ENCODE results near the gene DUSP12.

DUSP12 gene

DNA sequence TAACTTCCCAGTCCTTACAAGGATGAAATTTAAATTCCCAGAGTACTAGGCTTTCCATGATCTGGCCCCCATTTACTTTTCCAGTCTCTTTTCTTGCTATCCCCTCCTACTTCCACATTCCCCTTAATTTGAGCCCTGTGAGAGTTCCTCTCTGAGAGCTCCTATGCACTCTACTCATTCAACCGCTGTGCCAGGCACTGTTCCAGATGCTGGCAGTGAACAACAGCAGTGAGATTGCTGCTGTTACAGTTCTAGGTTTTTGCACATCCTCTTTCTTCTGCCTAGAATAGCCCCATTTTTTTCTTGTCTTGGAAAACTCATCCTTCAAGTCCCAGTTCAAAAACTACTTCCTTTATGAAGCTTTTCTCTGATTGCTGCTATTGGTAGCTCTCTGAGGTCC, 35.4 kb downstream of the DUSP12 start:
- Histone ChIP-seq H3K79me1 (ENCODE audit: low read depth, low read length) (no peaks in the 10 kb centered on the region), H2AFZ (ENCODE audit: low read length) (no peak overlapping the region), H3K23ac (ENCODE audit: low read depth, low read length, poor library complexity) (no peak overlapping the region), H3K18ac (ENCODE audit: low read length) (no peak overlapping the region), H3K14ac (ENCODE audit: low read length) (no peak overlapping the region), H3K27me3 (ENCODE audit: control insufficient read depth in 3 of 3, insufficient read depth in 3 of 3, low read depth in 1 of 3, low read length in 3 of 3) (no peaks in the 10 kb centered on the region), H3K36me3 (replicated peaks in 1 of 2; ENCODE audit: control insufficient read depth in 2 of 2, insufficient read depth in 2 of 2, low read length in 2 of 2) (peaks cover 4 to 72% of the 10 kb centered on the region in 2 donors), H3K4ac (ENCODE audit: low read length) (no peak overlapping the region), H3K9ac (ENCODE audit: low read depth, low read length, poor library complexity) (no peak overlapping the region), H2AK5ac (ENCODE audit: low read depth, low read length) (no peak overlapping the region), H3K4me1 (ENCODE audit: control insufficient read depth in 2 of 2, insufficient read depth in 1 of 2, low read depth in 1 of 2, low read length in 2 of 2) (no peaks in the 10 kb centered on the region), H3K27ac (replicated peaks; ENCODE audit: low read length) (no peak overlapping the region), H4K91ac (ENCODE audit: low read depth, low read length, poor library complexity) (no peak overlapping the region), H3K9me3 (replicated peaks in 1 of 2; ENCODE audit: control insufficient read depth in 2 of 2, insufficient read depth in 1 of 2, low read depth in 1 of 2, low read length in 2 of 2) (no peaks in the 10 kb centered on the region), H2BK5ac (ENCODE audit: low read length) (no peak overlapping the region), H2BK12ac (ENCODE audit: low read length) (no peak overlapping the region), H4K8ac (ENCODE audit: low read depth, low read length) (no peak overlapping the region), H3K4me3 (ENCODE audit: low read length in 2 of 2) (no peak overlapping the region), H2BK15ac (ENCODE audit: low read length) (no peak overlapping the region), H3K4me2 (ENCODE audit: insufficient read depth, low read length, poor library complexity, severe bottlenecking) (no peak overlapping the region), H2BK120ac (ENCODE audit: low read depth, low read length) (no peak overlapping the region)
- DNase-seq (ENCODE audit: low spot score) = no peak
- no CpG with 5 or more reads among the region's 1 CpG for WGBS, 2 donors (ENCODE audit: extremely low coverage in 2 of 2, insufficient read length in 2 of 2, insufficient replicate concordance in 1 of 2)

DNA sequence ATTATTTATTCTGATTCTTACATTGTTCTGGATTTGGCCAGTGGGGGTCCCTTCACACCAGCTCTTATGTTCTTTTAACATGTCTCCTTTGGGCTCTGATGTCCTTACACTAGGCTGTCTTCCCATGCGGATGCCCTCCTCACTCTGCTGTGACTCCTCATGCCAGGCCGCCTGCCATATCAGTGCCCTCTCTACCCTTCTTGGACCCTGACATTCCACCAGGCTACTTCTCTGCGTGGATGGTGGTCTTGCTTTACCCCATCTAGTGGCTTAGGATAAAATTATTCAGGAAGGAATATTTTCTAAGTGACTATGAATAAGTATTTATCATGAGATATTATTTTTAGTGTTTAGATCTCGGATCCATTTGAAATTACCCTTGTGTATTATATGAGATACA, 37.8 kb downstream of the DUSP12 start:
- H2AFZ ChIP-seq (ENCODE audit: low read length) = no peak overlapping the region

DNA sequence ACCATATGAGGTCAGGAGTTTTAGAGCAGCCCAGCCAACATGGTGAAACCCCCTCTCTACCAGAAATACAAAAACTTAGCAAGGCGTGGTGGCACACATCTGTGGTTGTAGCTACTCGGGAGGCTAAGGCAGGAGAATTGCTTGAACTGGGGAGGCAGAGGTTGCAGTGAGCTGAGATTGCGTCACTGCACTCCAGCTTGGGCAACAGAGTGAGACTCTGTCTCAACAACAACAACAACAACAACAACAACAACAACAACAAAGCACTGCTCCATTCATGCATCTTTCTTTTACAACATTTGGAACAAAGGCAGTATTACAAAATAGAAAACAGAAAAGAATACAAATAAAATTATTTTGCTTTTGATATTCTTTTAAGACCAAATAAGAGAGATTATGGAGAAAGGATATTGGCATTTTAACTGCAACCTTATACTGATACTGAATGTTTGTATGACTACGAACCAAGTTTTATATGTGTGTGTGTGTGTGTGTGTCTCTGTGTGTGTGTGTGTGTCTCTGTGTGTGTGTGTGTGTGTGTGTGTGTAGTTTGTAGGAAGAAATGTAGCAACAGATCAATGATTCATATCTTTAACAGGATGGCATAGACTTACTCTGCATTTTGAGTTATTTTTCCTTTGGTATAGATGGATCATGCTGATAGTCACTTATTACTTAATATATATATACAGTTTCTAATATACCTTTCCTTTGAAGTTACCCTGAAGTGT, 41.2 kb downstream of the DUSP12 start:
- H2BK5ac ChIP-seq (ENCODE audit: low read length) = no peak overlapping the region
- no peak overlapping the region for H2BK12ac ChIP-seq (ENCODE audit: low read length)
- no peak for DNase-seq (ENCODE audit: low spot score)
- H2AFZ ChIP-seq (ENCODE audit: low read length) = no peak overlapping the region
- no CpG with 5 or more reads among the region's 4 CpGs for WGBS, 2 donors (ENCODE audit: extremely low coverage in 2 of 2, insufficient read length in 2 of 2, insufficient replicate concordance in 1 of 2)
- no peak overlapping the region for H2AK5ac ChIP-seq (ENCODE audit: low read depth, low read length)
- H3K18ac ChIP-seq (ENCODE audit: low read length) = no peak overlapping the region
- H3K27ac ChIP-seq (replicated peaks; ENCODE audit: low read length) = no peak overlapping the region
- no peak overlapping the region for H3K9ac ChIP-seq (ENCODE audit: low read depth, low read length, poor library complexity)
- peaks cover 2 to 78% of the 10 kb centered on the region in 2 donors for H3K36me3 ChIP-seq (replicated peaks in 1 of 2; ENCODE audit: control insufficient read depth in 2 of 2, insufficient read depth in 2 of 2, low read length in 2 of 2)
- H4K91ac ChIP-seq (ENCODE audit: low read depth, low read length, poor library complexity) = no peak overlapping the region
- no peak overlapping the region for H3K4me2 ChIP-seq (ENCODE audit: insufficient read depth, low read length, poor library complexity, severe bottlenecking)
- H3K4me1 ChIP-seq (ENCODE audit: control insufficient read depth in 2 of 2, insufficient read depth in 1 of 2, low read depth in 1 of 2, low read length in 2 of 2) = no peaks in the 10 kb centered on the region
- H3K9me3 ChIP-seq (replicated peaks in 1 of 2; ENCODE audit: control insufficient read depth in 2 of 2, insufficient read depth in 1 of 2, low read depth in 1 of 2, low read length in 2 of 2) = no peaks in the 10 kb centered on the region
- no peak overlapping the region for H3K14ac ChIP-seq (ENCODE audit: low read length)
- no peak overlapping the region for H4K8ac ChIP-seq (ENCODE audit: low read depth, low read length)
- H3K79me1 ChIP-seq (ENCODE audit: low read depth, low read length) = no peaks in the 10 kb centered on the region
- no peak overlapping the region for H3K4me3 ChIP-seq (ENCODE audit: low read length in 2 of 2)
- no peak overlapping the region for H2BK120ac ChIP-seq (ENCODE audit: low read depth, low read length)
- no peak overlapping the region for H3K4ac ChIP-seq (ENCODE audit: low read length)
- no peaks in the 10 kb centered on the region for H3K27me3 ChIP-seq (ENCODE audit: control insufficient read depth in 3 of 3, insufficient read depth in 3 of 3, low read depth in 1 of 3, low read length in 3 of 3)
- H2BK15ac ChIP-seq (ENCODE audit: low read length) = no peak overlapping the region
- no peak overlapping the region for H3K23ac ChIP-seq (ENCODE audit: low read depth, low read length, poor library complexity)

More for the DNA sequence above, 37.8 kb downstream of the DUSP12 start:
- no peaks in the 10 kb centered on the region for H3K9me3 ChIP-seq (replicated peaks in 1 of 2; ENCODE audit: control insufficient read depth in 2 of 2, insufficient read depth in 1 of 2, low read depth in 1 of 2, low read length in 2 of 2)
- no peak overlapping the region for H4K91ac ChIP-seq (ENCODE audit: low read depth, low read length, poor library complexity)
- no peak overlapping the region for H3K9ac ChIP-seq (ENCODE audit: low read depth, low read length, poor library complexity)
- H2BK12ac ChIP-seq (ENCODE audit: low read length) = no peak overlapping the region
- no peaks in the 10 kb centered on the region for H3K27me3 ChIP-seq (ENCODE audit: control insufficient read depth in 3 of 3, insufficient read depth in 3 of 3, low read depth in 1 of 3, low read length in 3 of 3)
- H3K27ac ChIP-seq (replicated peaks; ENCODE audit: low read length) = no peak overlapping the region
- no peak overlapping the region for H3K23ac ChIP-seq (ENCODE audit: low read depth, low read length, poor library complexity)
- H2BK120ac ChIP-seq (ENCODE audit: low read depth, low read length) = no peak overlapping the region
- no peak overlapping the region for H2BK5ac ChIP-seq (ENCODE audit: low read length)
- no peak overlapping the region for H2BK15ac ChIP-seq (ENCODE audit: low read length)
- H3K36me3 ChIP-seq (replicated peaks in 1 of 2; ENCODE audit: control insufficient read depth in 2 of 2, insufficient read depth in 2 of 2, low read length in 2 of 2) = peaks cover 2 to 78% of the 10 kb centered on the region in 2 donors
- H4K8ac ChIP-seq (ENCODE audit: low read depth, low read length) = no peak overlapping the region
- no peak overlapping the region for H2AK5ac ChIP-seq (ENCODE audit: low read depth, low read length)
- no peak overlapping the region for H3K4me3 ChIP-seq (ENCODE audit: low read length in 2 of 2)
- H3K4ac ChIP-seq (ENCODE audit: low read length) = no peak overlapping the region
- no peak for DNase-seq (ENCODE audit: low spot score)
- no peak overlapping the region for H3K18ac ChIP-seq (ENCODE audit: low read length)
- H3K79me1 ChIP-seq (ENCODE audit: low read depth, low read length) = no peaks in the 10 kb centered on the region
- H3K4me2 ChIP-seq (ENCODE audit: insufficient read depth, low read length, poor library complexity, severe bottlenecking) = no peak overlapping the region
- no CpG with 5 or more reads among the region's 4 CpGs for WGBS, 2 donors (ENCODE audit: extremely low coverage in 2 of 2, insufficient read length in 2 of 2, insufficient replicate concordance in 1 of 2)
- H3K4me1 ChIP-seq (ENCODE audit: control insufficient read depth in 2 of 2, insufficient read depth in 1 of 2, low read depth in 1 of 2, low read length in 2 of 2) = no peaks in the 10 kb centered on the region
- H3K14ac ChIP-seq (ENCODE audit: low read length) = no peak overlapping the region

DNA sequence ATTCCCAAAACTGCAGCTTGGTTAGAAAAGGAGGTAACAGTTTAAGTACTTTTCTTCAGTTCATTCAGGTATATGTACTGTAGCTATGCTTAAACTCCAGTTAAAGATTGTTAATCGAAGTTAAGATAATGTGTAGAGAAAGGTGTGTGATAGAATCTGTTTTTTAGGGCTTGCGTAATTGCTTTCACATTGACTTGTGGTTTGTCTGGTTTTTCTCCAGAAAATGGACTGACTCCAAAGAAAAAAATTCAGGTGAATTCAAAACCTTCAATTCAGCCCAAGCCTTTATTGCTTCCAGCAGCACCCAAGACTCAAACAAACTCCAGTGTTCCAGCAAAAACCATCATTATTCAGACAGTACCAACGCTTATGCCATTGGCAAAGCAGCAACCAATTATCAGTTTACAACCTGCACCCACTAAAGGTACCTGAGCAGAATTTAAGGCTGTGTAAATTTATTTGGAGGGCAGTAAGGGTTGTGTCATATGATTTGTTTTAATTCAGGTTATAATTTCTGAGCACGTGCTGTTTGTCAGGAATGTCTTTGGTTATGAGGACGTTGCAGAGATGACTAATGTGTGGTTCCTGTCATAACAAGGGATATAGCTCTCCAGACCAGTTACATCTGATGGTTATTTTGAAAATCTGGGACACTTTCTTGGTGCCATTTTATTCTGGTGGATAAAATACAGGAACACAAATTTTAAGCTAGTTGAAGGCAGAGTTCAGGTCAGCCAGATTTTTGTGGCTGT, 42.5 kb downstream of the DUSP12 start:
- H3K79me1 ChIP-seq (ENCODE audit: low read depth, low read length) = no peaks in the 10 kb centered on the region
- H3K4me2 ChIP-seq (ENCODE audit: insufficient read depth, low read length, poor library complexity, severe bottlenecking) = no peak overlapping the region
- H2AK5ac ChIP-seq (ENCODE audit: low read depth, low read length) = no peak overlapping the region
- H3K27ac ChIP-seq (replicated peaks; ENCODE audit: low read length) = no peak overlapping the region
- no peak overlapping the region for H2BK12ac ChIP-seq (ENCODE audit: low read length)
- H3K23ac ChIP-seq (ENCODE audit: low read depth, low read length, poor library complexity) = no peak overlapping the region
- no peaks in the 10 kb centered on the region for H3K27me3 ChIP-seq (ENCODE audit: control insufficient read depth in 3 of 3, insufficient read depth in 3 of 3, low read depth in 1 of 3, low read length in 3 of 3)
- H2BK5ac ChIP-seq (ENCODE audit: low read length) = no peak overlapping the region
- H3K36me3 ChIP-seq (replicated peaks in 1 of 2; ENCODE audit: control insufficient read depth in 2 of 2, insufficient read depth in 2 of 2, low read length in 2 of 2) = peaks cover 2 to 80% of the 10 kb centered on the region in 2 donors
- H2AFZ ChIP-seq (ENCODE audit: low read length) = no peak overlapping the region
- DNase-seq (ENCODE audit: low spot score) = no peak
- no peak overlapping the region for H3K9ac ChIP-seq (ENCODE audit: low read depth, low read length, poor library complexity)
- no peak overlapping the region for H3K18ac ChIP-seq (ENCODE audit: low read length)
- no peaks in the 10 kb centered on the region for H3K9me3 ChIP-seq (replicated peaks in 1 of 2; ENCODE audit: control insufficient read depth in 2 of 2, insufficient read depth in 1 of 2, low read depth in 1 of 2, low read length in 2 of 2)
- no peak overlapping the region for H3K4me3 ChIP-seq (ENCODE audit: low read length in 2 of 2)
- no peak overlapping the region for H4K91ac ChIP-seq (ENCODE audit: low read depth, low read length, poor library complexity)
- WGBS, 2 donors (ENCODE audit: extremely low coverage in 2 of 2, insufficient read length in 2 of 2, insufficient replicate concordance in 1 of 2) = 100% methylated on average over 2 of the region's 5 CpGs; no CpG with 5 or more reads in 1 of the 2 donors
- no peak overlapping the region for H3K14ac ChIP-seq (ENCODE audit: low read length)
- H3K4me1 ChIP-seq (ENCODE audit: control insufficient read depth in 2 of 2, insufficient read depth in 1 of 2, low read depth in 1 of 2, low read length in 2 of 2) = no peaks in the 10 kb centered on the region
- no peak overlapping the region for H2BK120ac ChIP-seq (ENCODE audit: low read depth, low read length)
- no peak overlapping the region for H2BK15ac ChIP-seq (ENCODE audit: low read length)
- no peak overlapping the region for H3K4ac ChIP-seq (ENCODE audit: low read length)
- no peak overlapping the region for H4K8ac ChIP-seq (ENCODE audit: low read depth, low read length)
